OCI-LY3 (cell line): ENCODE measurements around the gene RNF208.

ENCODE experiments used
- H2AFZ ChIP-seq: fragments of 200-600, 300-600 bp; shearing (Covaris generic); 2 replicates; pipeline ENCODE4 v1.6.0; 2014; ENCODE audit warnings: antibody characterized with exemption, low read depth, low read length
- H3K27ac ChIP-seq: fragments of 200-600, 300-600 bp; sonication (generic); 2 replicates; pipeline ENCODE4 v1.5.1; 2014; ENCODE audit warnings: mild to moderate bottlenecking, low read length, moderate library complexity, mixed read lengths
- H3K27me3 ChIP-seq: fragments of 200-600, 300-600 bp; sonication (generic); 2 replicates; pipeline ENCODE4 v1.6.1; 2014; ENCODE audit warnings: low read depth, low read length, mixed read lengths
- H3K36me3 ChIP-seq: fragments of 200-600, 300-600 bp; sonication (generic); replicated peaks from 2 replicates; pipeline ENCODE3; 2014; ENCODE audit warnings: low read depth, low read length, mixed read lengths
- H3K4me1 ChIP-seq: fragments of 300-600, 200-600 bp; sonication (generic); 2 replicates; pipeline ENCODE4 v1.6.1; 2014; ENCODE audit warnings: low read length, mixed read lengths
- H3K4me2 ChIP-seq: fragments of 200-600, 300-600 bp; sonication (generic); 2 replicates; pipeline ENCODE4 v1.6.1; 2014; ENCODE audit warnings: low read length, mixed read lengths
- H3K4me3 ChIP-seq: fragments of 300-600, 200-600 bp; sonication (generic); 2 replicates; pipeline ENCODE4 v1.5.1; 2014; ENCODE audit warnings: antibody characterized with exemption, mild to moderate bottlenecking, low read length, moderate library complexity
- H3K79me2 ChIP-seq: fragments of 300-600, 200-600 bp; shearing (Covaris generic); 2 replicates; pipeline ENCODE4 v1.6.1; 2014; ENCODE audit warnings: mild to moderate bottlenecking, low read length, mixed read lengths
- H3K9ac ChIP-seq: fragments of 300-600, 200-600 bp; shearing (Covaris generic); 2 replicates; pipeline ENCODE4 v1.6.0; 2014; ENCODE audit warnings: mild to moderate bottlenecking, low read length, moderate library complexity
- H3K9me3 ChIP-seq: fragments of 200-600, 300-600 bp; shearing (Covaris generic); 2 replicates; pipeline ENCODE4 v1.6.1; 2014; ENCODE audit warnings: low read length, mixed read lengths; ENCODE audit not compliant: insufficient read depth
- H4K20me1 ChIP-seq: fragments of 200-600, 300-600 bp; sonication (generic); 2 replicates; pipeline ENCODE4 v1.6.1; 2016; ENCODE audit warnings: low read length, mixed read lengths; ENCODE audit not compliant: insufficient read depth
- EZH2phosphoT487 ChIP-seq: fragments of 200-600 bp; shearing (Covaris generic); IDR thresholded peaks from 2 replicates; pipeline ENCODE4 v1.6.1; 2018; ENCODE audit warnings: antibody characterized with exemption, mixed run types, low read depth
- TF ChIP-seq, protein P1 (sequence below): fragments of 200-600, 300-600 bp; sonication (generic); IDR thresholded peaks from 2 replicates; pipeline ENCODE4 v1.5.1; 2014; ENCODE audit warnings: antibody characterized with exemption, low read length, low read depth

Gene RNF208

DNA sequence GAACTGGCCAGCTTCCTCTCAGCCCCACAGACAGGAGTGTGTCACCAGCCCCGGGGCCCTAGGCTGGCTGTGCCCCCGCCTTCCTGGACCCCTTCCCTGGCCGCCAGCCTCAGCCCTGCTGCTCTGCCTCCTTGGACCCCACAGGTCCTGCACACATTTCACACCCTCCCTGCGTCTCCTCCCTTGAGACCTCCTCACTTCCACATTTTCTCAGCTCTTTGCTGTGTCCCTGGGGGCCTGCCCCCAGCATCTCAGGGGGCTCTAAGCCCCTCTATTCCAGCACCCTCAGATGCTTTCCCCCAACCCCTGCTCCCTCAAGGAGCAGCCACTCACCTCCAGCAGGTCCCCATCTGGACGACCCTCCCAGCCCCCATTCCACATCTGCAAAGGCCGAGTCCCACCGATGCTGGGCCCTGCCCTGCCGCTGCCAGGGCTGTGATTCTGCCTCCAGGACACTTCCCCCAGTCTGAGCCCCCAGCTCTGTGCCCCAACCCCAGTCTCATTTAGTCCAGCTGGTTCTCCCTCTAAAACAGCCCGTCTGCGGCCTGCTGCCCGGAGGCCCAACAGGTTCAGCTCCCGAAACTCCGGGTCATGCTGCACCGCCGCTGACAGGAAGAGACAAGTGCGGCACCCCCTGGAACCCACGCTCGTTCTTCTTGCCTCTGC is 12.9 kb upstream of the RNF208 start:
- peak overlapping the region; percentile 82 for H3K4me3 ChIP-seq
- no peaks in the 10 kb centered on the region for H4K20me1 ChIP-seq
- H3K27me3 ChIP-seq: 0 out of 2 replicates have a peak, but pooled peaks cover 2% of the 10 kb centered on the region
- H3K4me1 ChIP-seq: peaks cover 42% of the 10 kb centered on the region
- no peak overlapping the region for H2AFZ ChIP-seq
- H3K9ac ChIP-seq: peak overlapping the region; percentile 63
- no peaks in the 10 kb centered on the region for H3K36me3 ChIP-seq
- H3K4me2 ChIP-seq: peak overlapping the region; percentile 96
- peak overlapping the region; percentile 34 for H3K27ac ChIP-seq
- H3K9me3 ChIP-seq: no peaks in the 10 kb centered on the region
- TF ChIP-seq EZH2phosphoT487: no peak
- TF ChIP-seq, protein P1, sequence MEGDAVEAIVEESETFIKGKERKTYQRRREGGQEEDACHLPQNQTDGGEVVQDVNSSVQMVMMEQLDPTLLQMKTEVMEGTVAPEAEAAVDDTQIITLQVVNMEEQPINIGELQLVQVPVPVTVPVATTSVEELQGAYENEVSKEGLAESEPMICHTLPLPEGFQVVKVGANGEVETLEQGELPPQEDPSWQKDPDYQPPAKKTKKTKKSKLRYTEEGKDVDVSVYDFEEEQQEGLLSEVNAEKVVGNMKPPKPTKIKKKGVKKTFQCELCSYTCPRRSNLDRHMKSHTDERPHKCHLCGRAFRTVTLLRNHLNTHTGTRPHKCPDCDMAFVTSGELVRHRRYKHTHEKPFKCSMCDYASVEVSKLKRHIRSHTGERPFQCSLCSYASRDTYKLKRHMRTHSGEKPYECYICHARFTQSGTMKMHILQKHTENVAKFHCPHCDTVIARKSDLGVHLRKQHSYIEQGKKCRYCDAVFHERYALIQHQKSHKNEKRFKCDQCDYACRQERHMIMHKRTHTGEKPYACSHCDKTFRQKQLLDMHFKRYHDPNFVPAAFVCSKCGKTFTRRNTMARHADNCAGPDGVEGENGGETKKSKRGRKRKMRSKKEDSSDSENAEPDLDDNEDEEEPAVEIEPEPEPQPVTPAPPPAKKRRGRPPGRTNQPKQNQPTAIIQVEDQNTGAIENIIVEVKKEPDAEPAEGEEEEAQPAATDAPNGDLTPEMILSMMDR: no peak
- peaks cover 24% of the 10 kb centered on the region for H3K79me2 ChIP-seq

DNA sequence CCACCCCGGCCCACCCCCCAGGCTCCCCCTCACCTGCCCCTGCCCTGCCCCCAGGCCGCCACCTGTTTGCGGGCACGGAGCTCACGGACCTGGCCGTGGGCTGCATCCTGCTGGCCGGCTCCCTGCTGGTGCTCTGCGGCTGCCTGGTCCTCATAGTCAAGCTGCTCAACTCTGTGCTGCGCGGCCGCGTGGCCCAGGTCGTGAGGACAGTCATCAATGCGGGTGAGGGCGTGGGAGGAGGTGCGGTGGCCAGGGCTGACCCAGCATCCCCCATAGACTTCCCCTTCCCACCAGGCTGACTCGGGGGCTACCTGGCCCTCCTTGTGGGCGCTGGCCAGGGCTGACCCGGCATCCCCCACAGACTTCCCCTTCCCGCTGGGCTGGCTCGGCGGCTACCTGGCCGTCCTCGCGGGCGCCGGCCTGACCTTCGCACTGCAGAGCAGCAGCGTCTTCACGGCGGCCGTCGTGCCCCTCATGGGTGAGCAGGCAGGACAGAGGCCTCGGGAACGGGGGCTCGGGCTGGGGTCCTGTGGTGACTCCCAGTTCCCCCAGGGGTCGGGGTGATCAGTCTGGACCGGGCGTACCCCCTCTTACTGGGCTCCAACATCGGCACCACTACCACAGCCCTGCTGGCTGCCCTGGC is 12.1 kb upstream of the RNF208 start:
- TF ChIP-seq EZH2phosphoT487: no peak
- TF ChIP-seq, protein P1: no peak
- Histone ChIP-seq H2AFZ (no peak overlapping the region), H3K36me3 (no peaks in the 10 kb centered on the region), H3K4me2 (peak overlapping the region; percentile 96), H3K9ac (peak overlapping the region; percentile 63; the same call in 1 of the 2 replicates), H3K9me3 (no peaks in the 10 kb centered on the region), H3K27me3 (0 out of 2 replicates have a peak, but pooled peaks cover 2% of the 10 kb centered on the region), H4K20me1 (no peaks in the 10 kb centered on the region), H3K4me3 (peak overlapping the region; percentile 82), H3K4me1 (peaks cover 42% of the 10 kb centered on the region), H3K27ac (no peak overlapping the region), H3K79me2 (peaks cover 16% of the 10 kb centered on the region)

DNA sequence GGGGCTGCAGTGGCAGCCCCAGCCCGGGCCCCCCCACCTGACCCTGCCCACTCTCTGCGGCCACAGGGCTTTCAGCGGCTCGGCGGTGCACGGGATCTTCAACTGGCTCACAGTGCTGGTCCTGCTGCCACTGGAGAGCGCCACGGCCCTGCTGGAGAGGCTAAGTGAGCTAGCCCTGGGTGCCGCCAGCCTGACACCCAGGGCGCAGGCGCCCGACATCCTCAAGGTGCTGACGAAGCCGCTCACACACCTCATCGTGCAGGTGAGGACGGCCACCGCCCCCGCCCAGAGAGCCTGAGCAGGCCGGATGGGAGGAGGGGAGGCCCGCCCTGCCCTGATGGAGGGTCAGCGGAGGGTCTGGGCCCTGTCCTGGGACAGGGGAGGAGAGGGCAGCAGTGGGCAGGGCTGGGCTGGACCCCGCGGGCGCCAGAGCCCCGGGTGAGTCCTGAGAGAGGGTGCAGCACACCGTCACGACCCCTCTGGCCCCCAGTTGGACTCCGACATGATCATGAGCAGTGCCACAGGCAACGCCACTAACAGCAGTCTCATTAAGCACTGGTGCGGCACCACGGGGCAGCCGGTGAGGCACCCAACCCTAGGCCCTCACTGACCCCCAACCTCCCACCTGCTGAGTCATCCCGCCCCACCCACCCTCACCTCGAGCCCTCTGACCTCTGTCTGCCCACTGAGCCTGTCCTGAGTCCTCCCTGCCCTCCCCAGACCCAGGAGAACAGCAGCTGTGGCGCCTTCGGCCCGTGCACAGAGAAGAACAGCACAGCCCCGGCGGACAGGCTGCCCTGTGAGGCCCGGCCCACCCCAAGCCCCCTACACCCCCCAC is 11.3 kb upstream of the RNF208 start:
- Histone ChIP-seq H3K27me3 (0 out of 2 replicates have a peak, but pooled peaks cover 2% of the 10 kb centered on the region), H3K79me2 (peaks cover 8% of the 10 kb centered on the region), H3K9ac (no peak overlapping the region), H3K9me3 (no peaks in the 10 kb centered on the region), H4K20me1 (no peaks in the 10 kb centered on the region), H3K4me1 (peaks cover 41% of the 10 kb centered on the region), H3K4me3 (no peak overlapping the region), H3K4me2 (no peak overlapping the region), H2AFZ (no peak overlapping the region), H3K27ac (no peak overlapping the region), H3K36me3 (no peaks in the 10 kb centered on the region)
- TF ChIP-seq EZH2phosphoT487: no peak
- TF ChIP-seq, protein P1: no peak

DNA sequence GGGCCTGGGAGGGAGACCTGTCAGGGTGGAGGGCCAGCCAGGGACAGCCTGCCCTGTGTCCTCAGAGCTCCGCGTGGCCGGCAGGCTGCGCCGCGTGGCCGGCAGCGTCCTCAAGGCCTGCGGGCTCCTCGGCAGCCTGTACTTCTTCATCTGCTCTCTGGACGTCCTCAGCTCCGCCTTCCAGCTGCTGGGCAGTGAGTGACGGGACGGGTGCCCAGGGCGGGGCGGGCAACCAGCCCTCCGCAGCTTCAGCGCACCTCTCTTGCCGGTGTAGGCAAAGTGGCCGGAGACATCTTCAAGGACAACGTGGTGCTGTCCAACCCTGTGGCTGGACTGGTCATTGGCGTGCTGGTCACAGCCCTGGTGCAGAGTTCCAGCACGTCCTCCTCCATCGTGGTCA is 10.5 kb upstream of the RNF208 start:
- no peak for TF ChIP-seq EZH2phosphoT487
- TF ChIP-seq, protein P1: no peak

More for the DNA sequence above, 10.5 kb upstream of the RNF208 start:
- H3K4me2 ChIP-seq: no peak overlapping the region
- no peaks in the 10 kb centered on the region for H4K20me1 ChIP-seq
- no peaks in the 10 kb centered on the region for H3K36me3 ChIP-seq
- peaks cover 35% of the 10 kb centered on the region for H3K4me1 ChIP-seq
- no peak overlapping the region for H3K9ac ChIP-seq
- H3K9me3 ChIP-seq: no peaks in the 10 kb centered on the region
- 0 out of 2 replicates have a peak, but pooled peaks cover 4% of the 10 kb centered on the region for H3K79me2 ChIP-seq
- no peak overlapping the region for H2AFZ ChIP-seq
- H3K4me3 ChIP-seq: no peak overlapping the region
- no peak overlapping the region for H3K27ac ChIP-seq
- 0 out of 2 replicates have a peak, but pooled peaks cover 2% of the 10 kb centered on the region for H3K27me3 ChIP-seq
